AG09309 (cell line): ENCODE results near the gene MEX3A.
"Not testable (repeated sequence)": the region's sequence is repeated elsewhere in the genome, so short reads cannot be mapped to it uniquely, and the experiment has no call there.

Experiments
- DNase-seq: peaks from one replicate; pipeline ENCODE4 v3.0.0-alpha.2; 2010; ENCODE audit warnings: low read depth
- H3K4me3 ChIP-seq: 2 replicates; pipeline ENCODE4 v1.5.1; 2011; ENCODE audit warnings: mild to moderate bottlenecking, low read depth, low read length, moderate library complexity; ENCODE audit not compliant: control insufficient read depth
- CTCF ChIP-seq: IDR thresholded peaks from 2 replicates; pipeline ENCODE4 v1.5.1; 2011; ENCODE audit warnings: mild to moderate bottlenecking, low read depth, low read length, inconsistent platforms; ENCODE audit not compliant: insufficient read depth, control insufficient read depth; ENCODE audit errors: missing control alignments

Gene MEX3A

GRCh38 chr1:156117414-156118176 is 35.3 kb upstream of the MEX3A start:
- no peak for TF ChIP-seq CTCF
- H3K4me3 ChIP-seq: peak overlapping the region; percentile 93
- DNase-seq: no peak

- not testable (repeated sequence) for DNase-seq
- H3K4me3 ChIP-seq: peak overlapping the region; percentile 93
Measured at GRCh38 chr1:156116731-156117130, 34.5 kb upstream of the MEX3A start.

GRCh38 chr1:156115514-156116374 is 33.5 kb upstream of the MEX3A start:
- no peak for TF ChIP-seq CTCF
- peak overlapping the region; percentile 93 for H3K4me3 ChIP-seq
- DNase-seq: no peak

- peak overlapping the region; percentile 93 for H3K4me3 ChIP-seq
- DNase-seq: no peak
- no peak for TF ChIP-seq CTCF
Measured at GRCh38 chr1:156114919-156115513, 32.8 kb upstream of the MEX3A start.

GRCh38 chr1:156114101-156114918 is 32.0 kb upstream of the MEX3A start, which contains the start of gene LMNA:
Gene LMNA, plus strand, starts transcription at chr1:156114711. Its CDS starts 208 bp downstream, at chr1:156114919.
- peak; percentile 93 for DNase-seq
- H3K4me3 ChIP-seq: peak within 1 kb of the TSS; percentile 93
- no peak for TF ChIP-seq CTCF

GRCh38 chr1:156113282-156113950 is 31.2 kb upstream of the MEX3A start:
- DNase-seq: no peak
- peak overlapping the region; percentile 93 for H3K4me3 ChIP-seq
- no peak for TF ChIP-seq CTCF
